H9 (cell line): Measurements from ENCODE around the gene CREG2. TPM values are rescaled to one million over a fixed set of nuclear protein-coding genes. Genes with fewer than 3 reads are reported as not detected.

Experiments used
- DNase-seq: peaks from one replicate; pipeline ENCODE4 v3.0.0-alpha.2; 2017
- H2AFZ ChIP-seq: one replicate; pipeline ENCODE4 v1.6.1; 2013; ENCODE audit warnings: mild to moderate bottlenecking, low read length, control low read depth, moderate library complexity
- H2AK5ac ChIP-seq: 2 replicates; pipeline ENCODE4 v1.6.1; 2013; ENCODE audit warnings: low read length, control low read depth, mixed read lengths; ENCODE audit not compliant: insufficient read length
- H2BK120ac ChIP-seq: one replicate; pipeline ENCODE4 v1.6.1; 2013; ENCODE audit warnings: low read depth, mild to moderate bottlenecking, low read length, control low read depth, inconsistent platforms; ENCODE audit not compliant: poor library complexity, severe bottlenecking
- H2BK12ac ChIP-seq: 2 replicates; pipeline ENCODE4 v1.6.1; 2013; ENCODE audit warnings: low read length, control low read depth, mixed read lengths, low read depth; ENCODE audit not compliant: insufficient read length
- H2BK15ac ChIP-seq: 2 replicates; pipeline ENCODE4 v1.6.1; 2013; ENCODE audit warnings: low read depth, low read length, control low read depth
- H2BK20ac ChIP-seq: one replicate; pipeline ENCODE4 v1.6.1; 2013; ENCODE audit warnings: low read depth, mild to moderate bottlenecking, low read length, control low read depth, inconsistent platforms; ENCODE audit not compliant: poor library complexity, severe bottlenecking
- H2BK5ac ChIP-seq: 2 replicates; pipeline ENCODE4 v1.6.1; 2013; ENCODE audit warnings: low read length, control low read depth, mixed read lengths; ENCODE audit not compliant: insufficient read length
- H3K14ac ChIP-seq: 2 replicates; pipeline ENCODE4 v1.6.1; 2013; ENCODE audit warnings: low read length, control low read depth; ENCODE audit not compliant: insufficient read depth
- H3K18ac ChIP-seq: 2 replicates; pipeline ENCODE4 v1.6.1; 2013; ENCODE audit warnings: low read depth, mild to moderate bottlenecking, mixed read lengths, low read length, control low read depth; ENCODE audit not compliant: insufficient read length
- H3K23ac ChIP-seq: 2 replicates; pipeline ENCODE4 v1.6.1; 2013; ENCODE audit warnings: low read length, control low read depth, mixed read lengths, low read depth; ENCODE audit not compliant: insufficient read length
- H3K23me2 ChIP-seq: 2 replicates; pipeline ENCODE4 v1.6.1; 2013; ENCODE audit warnings: low read depth, mild to moderate bottlenecking, mixed read lengths, low read length, control low read depth; ENCODE audit not compliant: insufficient read length, poor library complexity, severe bottlenecking
- H3K27ac ChIP-seq: 2 replicates; pipeline ENCODE4 v1.5.1; 2013; ENCODE audit warnings: low read length, control low read depth, mixed read lengths, low read depth; ENCODE audit not compliant: insufficient read length
- H3K27me3 ChIP-seq: 2 replicates; pipeline ENCODE4 v1.6.1; 2013; ENCODE audit warnings: low read length, control low read depth, inconsistent platforms; ENCODE audit not compliant: insufficient read depth
- H3K4ac ChIP-seq: 2 replicates; pipeline ENCODE4 v1.6.1; 2013; ENCODE audit warnings: low read depth, mild to moderate bottlenecking, control low read depth, inconsistent platforms, low read length, moderate library complexity
- H3K4me1 ChIP-seq: 2 replicates; pipeline ENCODE4 v1.6.1; 2013; ENCODE audit warnings: low read length, control low read depth, inconsistent platforms; ENCODE audit not compliant: insufficient read depth
- H3K4me2 ChIP-seq: 2 replicates; pipeline ENCODE4 v1.6.1; 2013; ENCODE audit warnings: low read length, control low read depth, mixed read lengths; ENCODE audit not compliant: insufficient read length, insufficient read depth
- H3K56ac ChIP-seq: 2 replicates; pipeline ENCODE4 v1.6.1; 2013; ENCODE audit warnings: low read depth, mild to moderate bottlenecking, mixed read lengths, low read length, control low read depth; ENCODE audit not compliant: insufficient read length
- H3K79me1 ChIP-seq: 2 replicates; pipeline ENCODE4 v1.6.1; 2013; ENCODE audit warnings: low read depth, mild to moderate bottlenecking, moderate library complexity, low read length, control low read depth, inconsistent platforms; ENCODE audit not compliant: insufficient read depth, poor library complexity, severe bottlenecking
- H3K79me2 ChIP-seq: 2 replicates; pipeline ENCODE4 v1.6.1; 2013; ENCODE audit warnings: low read length, control low read depth, inconsistent platforms; ENCODE audit not compliant: insufficient read depth
- H3K9ac ChIP-seq: 2 replicates; pipeline ENCODE4 v1.6.1; 2013; ENCODE audit warnings: low read length, control low read depth, mixed read lengths; ENCODE audit not compliant: insufficient read length; ENCODE audit errors: extremely low read depth
- H3K9me3 ChIP-seq: one replicate; pipeline ENCODE4 v1.6.1; 2013; ENCODE audit warnings: low read depth, low read length, inconsistent platforms; ENCODE audit not compliant: control insufficient read depth
- H3T11ph ChIP-seq: one replicate; pipeline ENCODE4 v1.6.1; 2013; ENCODE audit warnings: mild to moderate bottlenecking, low read length, control low read depth, inconsistent platforms
- H4K20me1 ChIP-seq: one replicate; pipeline ENCODE4 v1.6.1; 2013; ENCODE audit not compliant: control insufficient read depth, insufficient read length, insufficient read depth
- H4K5ac ChIP-seq: 2 replicates; pipeline ENCODE4 v1.6.1; 2013; ENCODE audit warnings: low read depth, mild to moderate bottlenecking, mixed read lengths, low read length, control low read depth; ENCODE audit not compliant: insufficient read length
- H4K8ac ChIP-seq: replicated peaks from 2 replicates; pipeline ENCODE4 v1.6.1; 2013; ENCODE audit warnings: low read length, control low read depth, mixed read lengths, low read depth; ENCODE audit not compliant: insufficient read length
- H4K91ac ChIP-seq: 2 replicates; pipeline ENCODE4 v1.6.1; 2013; ENCODE audit warnings: low read depth, mild to moderate bottlenecking, moderate library complexity, mixed read lengths, low read length, control low read depth; ENCODE audit not compliant: insufficient read length
- H3K27ac Mint-ChIP-seq, 3 experiments: 2 replicates in 2 of 3; 3 replicates in 1 of 3; pipeline ENCODE4 v1.8.0; 2020 to 2021; ENCODE audit warnings: mixed read lengths in 3 of 3, mild to moderate bottlenecking in 1 of 3, moderate library complexity in 1 of 3
- H3K27me3 Mint-ChIP-seq: 2 replicates; pipeline ENCODE4 v1.8.0; 2021; ENCODE audit warnings: low read depth, mild to moderate bottlenecking, moderate library complexity, mixed read lengths
- H3K36me3 Mint-ChIP-seq, 3 experiments: 2 replicates in 2 of 3; 3 replicates in 1 of 3; pipeline ENCODE4 v1.8.0; 2020 to 2021; ENCODE audit warnings: low read depth in 3 of 3, mixed read lengths in 3 of 3; ENCODE audit not compliant: insufficient read depth in 1 of 3
- H3K4me1 Mint-ChIP-seq, 2 experiments: 2 replicates each; pipeline ENCODE4 v1.8.0; 2020; ENCODE audit warnings: mixed read lengths in 2 of 2
- H3K4me3 Mint-ChIP-seq, 2 experiments: 2 replicates in 1 of 2; 3 replicates in 1 of 2; pipeline ENCODE4 v1.8.0; 2020 to 2021; ENCODE audit warnings: mild to moderate bottlenecking in 2 of 2, mixed read lengths in 2 of 2, moderate library complexity in 1 of 2
- H3K9me3 Mint-ChIP-seq, 2 experiments: 2 replicates in 1 of 2; 3 replicates in 1 of 2; pipeline ENCODE4 v1.8.0; 2020; ENCODE audit warnings: mild to moderate bottlenecking in 2 of 2, mixed read lengths in 2 of 2, moderate library complexity in 1 of 2
- WGBS: extraction: QIAGEN DNeasy Blood & Tissue Kit; methylation state at CpG from one replicate; pipeline ENCODE4 v1.1.7; 2013; ENCODE audit warnings: missing lambda C conversion rate, low lambda C conversion rate, mixed read lengths; ENCODE audit not compliant: insufficient read length; ENCODE audit errors: extremely low coverage; 5-methylcytosine and 5-hydroxymethylcytosine counted together
- total RNA-seq: library from RNA; stranded (reverse); gene quantifications from 2 replicates; pipeline ENCODE4 v1.2.1, GENCODE V29; 2021
- TF ChIP-seq, protein P1 (sequence below): fragments of 200-600 bp; sonication (generic); conservative IDR thresholded peaks from 3 replicates; pipeline ENCODE4 v1.8.0; 2021; ENCODE audit warnings: antibody characterized with exemption, mild to moderate bottlenecking

The CREG2 gene
- total RNA-seq, 1 experiment from 2014 or later: 0.77 TPM

DNA sequence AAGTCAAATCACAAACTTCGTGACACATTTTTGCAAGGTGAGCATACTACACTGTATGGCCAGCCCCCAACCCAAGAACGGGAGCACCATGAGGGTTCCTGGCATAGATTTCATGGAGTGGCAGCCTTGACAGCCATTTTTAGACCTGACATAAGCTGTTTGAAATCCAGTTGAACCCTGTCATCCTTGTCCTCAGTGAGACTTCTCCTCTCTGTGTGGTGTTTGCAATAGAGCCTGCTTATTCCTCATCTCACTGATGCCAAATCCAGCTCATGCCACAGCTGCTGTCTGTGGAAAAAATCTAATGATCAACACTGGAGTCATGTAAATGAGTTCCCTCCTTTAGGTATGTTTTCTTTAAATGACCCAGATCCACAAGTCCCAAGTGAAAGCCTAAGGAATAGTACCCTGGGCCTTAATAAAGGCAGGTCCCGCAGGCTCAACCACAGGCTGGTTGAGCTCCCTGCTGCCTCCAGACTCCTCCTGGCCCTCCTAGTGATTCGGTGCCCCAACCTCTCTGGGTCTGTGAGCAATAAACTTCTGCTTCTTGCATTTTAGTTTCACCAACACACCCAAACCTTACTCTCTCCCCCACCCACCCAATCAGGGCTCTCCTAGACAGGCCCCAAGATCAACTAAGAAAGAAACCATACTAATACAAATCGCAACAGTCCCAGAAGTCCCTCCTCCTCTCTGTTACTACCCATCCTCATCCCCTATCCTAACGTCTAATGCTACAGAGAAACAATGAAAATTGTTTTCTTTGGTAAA is 8.4 kb upstream of the CREG2 start:
- Histone ChIP-seq H2BK12ac (no peak overlapping the region), H3K23ac (no peak overlapping the region), H3K27ac (no peak overlapping the region), H3K14ac (no peak overlapping the region), H4K8ac (no peak overlapping the region), H2AK5ac (no peak overlapping the region), H3K4me1 (no peaks in the 10 kb centered on the region; the same call in 1 of the 2 replicates), H3K23me2 (no peaks in the 10 kb centered on the region), H3K27me3 (no peaks in the 10 kb centered on the region; the same call in 1 of the 2 replicates), H3K9me3 (no peaks in the 10 kb centered on the region), H2BK20ac (no peak overlapping the region), H3K4ac (no peak overlapping the region), H2BK120ac (no peak overlapping the region), H3T11ph (no peak overlapping the region), H3K79me1 (no peaks in the 10 kb centered on the region), H3K4me2 (no peak overlapping the region), H4K5ac (no peak overlapping the region), H2BK15ac (no peak overlapping the region), H4K20me1 (no peaks in the 10 kb centered on the region), H2BK5ac (no peak overlapping the region), H2AFZ (no peak overlapping the region), H3K56ac (no peak overlapping the region), H4K91ac (no peak overlapping the region), H3K18ac (no peak overlapping the region), H3K79me2 (no peaks in the 10 kb centered on the region), H3K9ac (no peak overlapping the region)
- Mint-ChIP-seq H3K27ac (no peak overlapping the region), H3K36me3 (no peaks in the 10 kb centered on the region), H3K9me3 (no peaks in the 10 kb centered on the region), H3K27me3 (no peaks in the 10 kb centered on the region; the same call in none of the 2 replicates), H3K4me1 (peaks cover 15 to 19% of the 10 kb centered on the region in 2 experiments), H3K4me3 (no peak overlapping the region)
- no CpG with 5 or more reads among the region's 6 CpGs for WGBS
- TF ChIP-seq, protein P1, sequence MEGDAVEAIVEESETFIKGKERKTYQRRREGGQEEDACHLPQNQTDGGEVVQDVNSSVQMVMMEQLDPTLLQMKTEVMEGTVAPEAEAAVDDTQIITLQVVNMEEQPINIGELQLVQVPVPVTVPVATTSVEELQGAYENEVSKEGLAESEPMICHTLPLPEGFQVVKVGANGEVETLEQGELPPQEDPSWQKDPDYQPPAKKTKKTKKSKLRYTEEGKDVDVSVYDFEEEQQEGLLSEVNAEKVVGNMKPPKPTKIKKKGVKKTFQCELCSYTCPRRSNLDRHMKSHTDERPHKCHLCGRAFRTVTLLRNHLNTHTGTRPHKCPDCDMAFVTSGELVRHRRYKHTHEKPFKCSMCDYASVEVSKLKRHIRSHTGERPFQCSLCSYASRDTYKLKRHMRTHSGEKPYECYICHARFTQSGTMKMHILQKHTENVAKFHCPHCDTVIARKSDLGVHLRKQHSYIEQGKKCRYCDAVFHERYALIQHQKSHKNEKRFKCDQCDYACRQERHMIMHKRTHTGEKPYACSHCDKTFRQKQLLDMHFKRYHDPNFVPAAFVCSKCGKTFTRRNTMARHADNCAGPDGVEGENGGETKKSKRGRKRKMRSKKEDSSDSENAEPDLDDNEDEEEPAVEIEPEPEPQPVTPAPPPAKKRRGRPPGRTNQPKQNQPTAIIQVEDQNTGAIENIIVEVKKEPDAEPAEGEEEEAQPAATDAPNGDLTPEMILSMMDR: no peak
- no peak for DNase-seq
